HEK293 (cell line): ENCODE measurements around the gene PICALM.
A peak's percentile ranks its signal among the peaks of the same experiment; 100 is the strongest.

Source experiments
- EGR2 ChIP-seq: fragments of 450-650 bp; formaldehyde crosslinking; IDR thresholded peaks from 2 replicates; pipeline ENCODE4 v1.5.1; 2016; ENCODE audit warnings: low read depth, missing biosample characterization, missing genetic modification characterization
- GLIS1 ChIP-seq: fragments of 450-650 bp; formaldehyde crosslinking; IDR thresholded peaks from 2 replicates; pipeline ENCODE4 v1.5.1; 2016; ENCODE audit warnings: missing biosample characterization, missing genetic modification characterization
- KLF7 ChIP-seq: fragments of 450-650 bp; formaldehyde crosslinking; IDR thresholded peaks from 2 replicates; pipeline ENCODE4 v1.5.1; 2016; ENCODE audit warnings: missing biosample characterization, missing genetic modification characterization, borderline replicate concordance
- MZF1 ChIP-seq: fragments of 450-650 bp; formaldehyde crosslinking; IDR thresholded peaks from 2 replicates; pipeline ENCODE4 v1.5.1; 2017; ENCODE audit warnings: missing biosample characterization, missing genetic modification characterization, borderline replicate concordance
- SCRT1 ChIP-seq: fragments of 450-650 bp; formaldehyde crosslinking; IDR thresholded peaks from 2 replicates; pipeline ENCODE4 v1.5.1; 2016; ENCODE audit warnings: missing biosample characterization, missing genetic modification characterization, borderline replicate concordance
- SP2 ChIP-seq: fragments of 450-650 bp; formaldehyde crosslinking; IDR thresholded peaks from 2 replicates; pipeline ENCODE4 v1.5.1; 2016; ENCODE audit warnings: missing biosample characterization, missing genetic modification characterization
- SP3 ChIP-seq: fragments of 450-650 bp; formaldehyde crosslinking; IDR thresholded peaks from 2 replicates; pipeline ENCODE4 v1.5.1; 2016; ENCODE audit warnings: missing biosample characterization, missing genetic modification characterization
- TSHZ1 ChIP-seq: fragments of 450-650 bp; formaldehyde crosslinking; IDR thresholded peaks from 2 replicates; pipeline ENCODE4 v1.5.1; 2016; ENCODE audit warnings: missing biosample characterization, missing genetic modification characterization, borderline replicate concordance
- WT1 ChIP-seq: fragments of 450-650 bp; formaldehyde crosslinking; IDR thresholded peaks from 2 replicates; pipeline ENCODE4 v1.5.1; 2016; ENCODE audit warnings: missing biosample characterization, missing genetic modification characterization
- ZBTB10 ChIP-seq: fragments of 450-650 bp; formaldehyde crosslinking; IDR thresholded peaks from 2 replicates; pipeline ENCODE4 v1.5.1; 2016; ENCODE audit warnings: missing biosample characterization, missing genetic modification characterization
- ZBTB20 ChIP-seq: fragments of 450-650 bp; formaldehyde crosslinking; IDR thresholded peaks from 2 replicates; pipeline ENCODE4 v1.5.1; 2016; ENCODE audit warnings: missing biosample characterization, missing genetic modification characterization
- ZBTB21 ChIP-seq: fragments of 450-650 bp; formaldehyde crosslinking; IDR thresholded peaks from 2 replicates; pipeline ENCODE4 v1.5.1; 2017; ENCODE audit warnings: missing biosample characterization, missing genetic modification characterization
- ZBTB8A ChIP-seq: fragments of 450-650 bp; formaldehyde crosslinking; IDR thresholded peaks from 2 replicates; pipeline ENCODE4 v1.5.1; 2016; ENCODE audit warnings: missing biosample characterization, missing genetic modification characterization
- ZIC2 ChIP-seq: fragments of 450-650 bp; formaldehyde crosslinking; IDR thresholded peaks from 2 replicates; pipeline ENCODE4 v1.5.1; 2016; ENCODE audit warnings: missing biosample characterization, missing genetic modification characterization
- ZNF146 ChIP-seq: fragments of 450-650 bp; formaldehyde crosslinking; IDR thresholded peaks from 2 replicates; pipeline ENCODE4 v1.5.1; 2016; ENCODE audit warnings: missing biosample characterization, missing genetic modification characterization
- ZNF366 ChIP-seq: fragments of 450-650 bp; formaldehyde crosslinking; conservative IDR thresholded peaks from 2 replicates; pipeline ENCODE4 v1.5.1; 2016; ENCODE audit warnings: missing biosample characterization, missing genetic modification characterization
- ZNF394 ChIP-seq: fragments of 450-650 bp; formaldehyde crosslinking; IDR thresholded peaks from 2 replicates; pipeline ENCODE4 v1.5.1; 2016; ENCODE audit warnings: missing biosample characterization, missing genetic modification characterization, mild to moderate bottlenecking, moderate library complexity, borderline replicate concordance
- ZNF561 ChIP-seq: fragments of 450-650 bp; IDR thresholded peaks from 2 replicates; pipeline ENCODE4 v1.5.1; 2018; ENCODE audit warnings: missing biosample characterization, missing genetic modification characterization, borderline replicate concordance
- ZNF660 ChIP-seq: fragments of 450-650 bp; IDR thresholded peaks from 2 replicates; pipeline ENCODE4 v1.5.1; 2018; ENCODE audit warnings: missing biosample characterization, mild to moderate bottlenecking, missing genetic modification characterization
- ZNF843 ChIP-seq: fragments of 450-650 bp; formaldehyde crosslinking; IDR thresholded peaks from 2 replicates; pipeline ENCODE4 v1.5.1; 2016; ENCODE audit warnings: missing biosample characterization, missing genetic modification characterization
- ZXDB ChIP-seq: fragments of 450-650 bp; formaldehyde crosslinking; IDR thresholded peaks from 2 replicates; pipeline ENCODE4 v1.5.1; 2016; ENCODE audit warnings: missing biosample characterization, missing genetic modification characterization
- TF ChIP-seq, protein P1 (sequence below): fragments of 450-650 bp; formaldehyde crosslinking; IDR thresholded peaks from 2 replicates; pipeline ENCODE4 v1.5.1; 2016; ENCODE audit warnings: missing biosample characterization, missing genetic modification characterization, borderline replicate concordance
- TF ChIP-seq, protein P2 (sequence below): fragments of 450-650 bp; formaldehyde crosslinking; IDR thresholded peaks from 2 replicates; pipeline ENCODE4 v1.5.1; 2016; ENCODE audit warnings: missing biosample characterization, missing genetic modification characterization
- TF ChIP-seq, protein P3 (sequence below): fragments of 450-650 bp; formaldehyde crosslinking; IDR thresholded peaks from 2 replicates; pipeline ENCODE4 v1.5.1; 2016; ENCODE audit warnings: missing biosample characterization, missing genetic modification characterization

PICALM gene

GRCh38 chr11:86068951-86069407, at the start of gene PICALM (continued):
- TF ChIP-seq EGR2 (peak; percentile 81), KLF7 (tag by site-specific recombination) (peak; percentile 93), ZNF660 (tag by site-specific recombination) (no peak; the same call in 1 of the 2 replicates), MZF1 (tag by site-specific recombination) (no peak), ZNF394 (tag by site-specific recombination) (peak; percentile 40; the same call in 1 of the 2 replicates), ZNF561 (tag by site-specific recombination) (peak; percentile 37; the same call in 1 of the 2 replicates), ZBTB8A (tag by site-specific recombination) (peak; percentile 87), ZBTB20 (no peak), ZBTB10 (tag by site-specific recombination) (0 out of 2 replicates have a peak, but pooled peaks have one; percentile 26), SP2 (tag by site-specific recombination) (peak; percentile 98), GLIS1 (0 out of 2 replicates have a peak, but pooled peaks have one; percentile 59), ZIC2 (peak; percentile 87), SP3 (peak; percentile 97), ZBTB21 (tag by site-specific recombination) (peak; percentile 54; the same call in 1 of the 2 replicates), SCRT1 (tag by site-specific recombination) (peak; percentile 99), ZXDB (tag by site-specific recombination) (peak; percentile 64), ZNF146 (tag by site-specific recombination) (no peak), ZNF843 (tag by site-specific recombination) (0 out of 2 replicates have a peak, but pooled peaks have one; percentile 38), ZNF366 (tag by site-specific recombination) (peak; percentile 98), WT1 (tag by site-specific recombination) (peak; percentile 86), TSHZ1 (peak; percentile 56)
- TF ChIP-seq, protein P1, sequence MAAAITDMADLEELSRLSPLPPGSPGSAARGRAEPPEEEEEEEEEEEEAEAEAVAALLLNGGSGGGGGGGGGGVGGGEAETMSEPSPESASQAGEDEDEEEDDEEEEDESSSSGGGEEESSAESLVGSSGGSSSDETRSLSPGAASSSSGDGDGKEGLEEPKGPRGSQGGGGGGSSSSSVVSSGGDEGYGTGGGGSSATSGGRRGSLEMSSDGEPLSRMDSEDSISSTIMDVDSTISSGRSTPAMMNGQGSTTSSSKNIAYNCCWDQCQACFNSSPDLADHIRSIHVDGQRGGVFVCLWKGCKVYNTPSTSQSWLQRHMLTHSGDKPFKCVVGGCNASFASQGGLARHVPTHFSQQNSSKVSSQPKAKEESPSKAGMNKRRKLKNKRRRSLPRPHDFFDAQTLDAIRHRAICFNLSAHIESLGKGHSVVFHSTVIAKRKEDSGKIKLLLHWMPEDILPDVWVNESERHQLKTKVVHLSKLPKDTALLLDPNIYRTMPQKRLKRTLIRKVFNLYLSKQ (tag by site-specific recombination): no peak
- TF ChIP-seq, protein P2, sequence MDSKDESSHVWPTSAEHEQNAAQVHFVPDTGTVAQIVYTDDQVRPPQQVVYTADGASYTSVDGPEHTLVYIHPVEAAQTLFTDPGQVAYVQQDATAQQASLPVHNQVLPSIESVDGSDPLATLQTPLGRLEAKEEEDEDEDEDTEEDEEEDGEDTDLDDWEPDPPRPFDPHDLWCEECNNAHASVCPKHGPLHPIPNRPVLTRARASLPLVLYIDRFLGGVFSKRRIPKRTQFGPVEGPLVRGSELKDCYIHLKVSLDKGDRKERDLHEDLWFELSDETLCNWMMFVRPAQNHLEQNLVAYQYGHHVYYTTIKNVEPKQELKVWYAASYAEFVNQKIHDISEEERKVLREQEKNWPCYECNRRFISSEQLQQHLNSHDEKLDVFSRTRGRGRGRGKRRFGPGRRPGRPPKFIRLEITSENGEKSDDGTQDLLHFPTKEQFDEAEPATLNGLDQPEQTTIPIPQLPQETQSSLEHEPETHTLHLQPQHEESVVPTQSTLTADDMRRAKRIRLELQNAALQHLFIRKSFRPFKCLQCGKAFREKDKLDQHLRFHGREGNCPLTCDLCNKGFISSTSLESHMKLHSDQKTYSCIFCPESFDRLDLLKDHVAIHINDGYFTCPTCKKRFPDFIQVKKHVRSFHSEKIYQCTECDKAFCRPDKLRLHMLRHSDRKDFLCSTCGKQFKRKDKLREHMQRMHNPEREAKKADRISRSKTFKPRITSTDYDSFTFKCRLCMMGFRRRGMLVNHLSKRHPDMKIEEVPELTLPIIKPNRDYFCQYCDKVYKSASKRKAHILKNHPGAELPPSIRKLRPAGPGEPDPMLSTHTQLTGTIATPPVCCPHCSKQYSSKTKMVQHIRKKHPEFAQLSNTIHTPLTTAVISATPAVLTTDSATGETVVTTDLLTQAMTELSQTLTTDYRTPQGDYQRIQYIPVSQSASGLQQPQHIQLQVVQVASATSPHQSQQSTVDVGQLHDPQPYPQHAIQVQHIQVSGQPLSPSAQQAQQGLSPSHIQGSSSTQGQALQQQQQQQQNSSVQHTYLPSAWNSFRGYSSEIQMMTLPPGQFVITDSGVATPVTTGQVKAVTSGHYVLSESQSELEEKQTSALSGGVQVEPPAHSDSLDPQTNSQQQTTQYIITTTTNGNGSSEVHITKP (tag by site-specific recombination): peak; percentile 76; the same call in 1 of the 2 replicates
- TF ChIP-seq, protein P3, sequence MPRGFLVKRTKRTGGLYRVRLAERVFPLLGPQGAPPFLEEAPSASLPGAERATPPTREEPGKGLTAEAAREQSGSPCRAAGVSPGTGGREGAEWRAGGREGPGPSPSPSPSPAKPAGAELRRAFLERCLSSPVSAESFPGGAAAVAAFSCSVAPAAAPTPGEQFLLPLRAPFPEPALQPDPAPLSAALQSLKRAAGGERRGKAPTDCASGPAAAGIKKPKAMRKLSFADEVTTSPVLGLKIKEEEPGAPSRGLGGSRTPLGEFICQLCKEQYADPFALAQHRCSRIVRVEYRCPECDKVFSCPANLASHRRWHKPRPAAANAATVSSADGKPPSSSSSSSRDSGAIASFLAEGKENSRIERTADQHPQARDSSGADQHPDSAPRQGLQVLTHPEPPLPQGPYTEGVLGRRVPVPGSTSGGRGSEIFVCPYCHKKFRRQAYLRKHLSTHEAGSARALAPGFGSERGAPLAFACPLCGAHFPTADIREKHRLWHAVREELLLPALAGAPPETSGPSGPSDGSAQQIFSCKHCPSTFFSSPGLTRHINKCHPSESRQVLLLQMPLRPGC: peak; percentile 87
